Stimulated activated CD8-positive, alpha-beta memory T cell treated with anti-CD3 and anti-CD28 coated beads, Interleukin-4, amount 100 ng/mL, for 4 hours (primary cell): ENCODE measurements around the gene UBASH3B.
A peak's percentile ranks its signal among the peaks of the same experiment; 100 is the strongest.
"Not testable (repeated sequence)": the region's sequence is repeated elsewhere in the genome, so short reads cannot be mapped to it uniquely, and the experiment has no call there.

Experiments
- DNase-seq, 2 donors: peaks; one replicate each; pipeline ENCODE4 v3.0.0-alpha.2; 2020; ENCODE audit warnings: low read depth in 2 of 2, low spot score in 1 of 2

UBASH3B gene

DNA sequence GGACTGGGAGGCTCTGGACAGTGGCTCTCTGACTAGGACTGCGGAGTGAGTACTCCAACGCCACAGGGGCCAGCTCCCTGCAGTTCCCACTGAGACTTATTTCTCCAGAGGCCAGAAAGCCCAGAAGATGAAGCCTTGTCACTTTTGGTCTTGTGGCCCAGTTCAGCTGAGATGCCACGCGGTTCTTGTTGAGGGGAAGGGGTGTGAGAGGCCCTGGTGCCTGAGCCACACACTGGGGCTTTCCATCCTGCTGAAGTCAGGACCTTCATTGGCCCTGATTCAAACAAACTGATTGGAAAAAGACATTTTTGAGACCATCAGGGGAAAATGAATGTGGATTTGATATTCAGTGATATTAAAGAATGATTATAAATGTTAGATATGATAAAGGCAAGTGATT lies 73.6 kb downstream of the UBASH3B start:
- DNase-seq, result no peak

DNA sequence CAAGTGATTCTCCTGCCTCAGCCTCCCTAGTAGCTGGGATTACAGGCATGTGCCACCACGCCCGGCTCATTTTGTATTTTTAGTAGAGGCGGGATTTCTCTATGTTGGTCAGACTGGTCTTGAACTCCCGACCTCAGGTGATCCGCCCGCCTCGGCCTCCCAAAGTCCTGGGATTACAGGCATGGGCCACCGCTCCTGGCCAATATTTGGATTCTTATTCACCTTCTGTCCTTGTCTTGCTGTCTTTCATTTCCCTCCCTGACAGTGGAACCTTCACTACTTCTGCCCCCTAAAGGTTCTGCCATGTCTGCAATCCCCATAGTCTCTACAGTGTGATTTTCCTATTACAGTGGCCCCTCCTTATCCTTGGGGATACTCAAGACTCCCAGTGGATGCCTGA lies 75.2 kb downstream of the UBASH3B start:
- DNase-seq, result not testable (repeated sequence)

DNA sequence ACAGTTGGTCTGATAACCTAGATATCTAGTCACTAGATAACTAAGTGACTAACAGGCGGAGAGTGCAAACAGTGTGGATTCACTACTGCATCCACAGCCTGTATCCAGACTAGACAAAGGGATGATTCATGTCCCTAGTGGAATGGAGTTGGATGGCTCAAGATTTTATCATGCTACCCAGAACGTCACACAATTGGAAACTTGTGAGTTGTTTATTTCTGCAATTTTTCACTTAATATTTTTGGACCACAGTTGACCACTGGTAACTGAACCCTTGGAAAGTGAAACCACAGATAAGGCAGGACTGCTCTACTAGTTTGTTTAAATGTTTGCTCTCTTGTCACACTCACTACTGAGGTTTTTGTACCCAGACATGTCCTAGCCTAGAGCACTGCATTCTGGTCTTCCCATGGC lies 76.0 kb downstream of the UBASH3B start:
- no peak for DNase-seq

DNA sequence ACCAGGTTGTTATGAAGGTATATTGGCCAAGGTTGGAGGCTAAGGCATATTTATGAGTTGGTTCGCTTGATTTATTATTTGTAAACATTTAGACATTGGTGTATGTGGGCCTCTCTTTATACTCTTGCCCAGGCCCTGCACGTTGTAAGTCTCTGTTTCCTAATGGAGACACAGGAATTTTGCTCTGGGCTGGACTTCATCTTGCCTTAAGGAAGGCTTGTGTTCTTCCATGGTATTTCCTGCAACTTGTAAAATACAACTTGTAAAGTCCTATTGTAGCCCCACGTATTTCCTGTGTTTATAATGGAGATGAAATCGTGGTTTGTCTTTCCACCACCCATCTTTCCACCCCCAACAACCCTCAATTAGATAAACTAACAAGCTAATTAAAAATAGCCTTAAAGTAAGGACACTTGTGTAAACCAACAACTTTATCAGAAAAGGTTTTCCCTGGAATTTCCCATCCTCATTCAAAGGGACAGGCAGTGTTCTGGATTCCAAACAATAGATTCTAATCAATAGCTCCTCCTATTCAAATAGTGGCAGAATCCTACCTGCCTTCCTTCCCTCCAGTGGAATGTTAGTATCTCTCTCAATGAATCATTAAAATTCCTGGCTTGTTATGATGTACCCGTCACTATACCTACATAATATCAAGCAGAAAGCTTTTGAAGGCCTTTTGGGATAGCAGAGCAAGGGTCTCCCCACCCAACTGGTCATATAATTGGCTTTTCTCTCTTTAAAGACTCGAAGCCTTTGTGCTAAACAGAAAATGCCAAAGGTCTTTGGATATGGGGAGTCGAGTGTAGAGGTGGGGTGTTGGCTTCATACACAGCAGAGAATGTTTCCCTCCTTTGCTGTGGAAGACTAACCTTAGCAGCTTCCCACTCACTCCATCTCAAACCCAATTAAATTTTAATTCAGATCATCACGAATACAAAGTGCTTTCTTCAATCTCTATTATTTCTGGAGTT lies 77.1 kb downstream of the UBASH3B start:
- DNase-seq, result no peak

DNA sequence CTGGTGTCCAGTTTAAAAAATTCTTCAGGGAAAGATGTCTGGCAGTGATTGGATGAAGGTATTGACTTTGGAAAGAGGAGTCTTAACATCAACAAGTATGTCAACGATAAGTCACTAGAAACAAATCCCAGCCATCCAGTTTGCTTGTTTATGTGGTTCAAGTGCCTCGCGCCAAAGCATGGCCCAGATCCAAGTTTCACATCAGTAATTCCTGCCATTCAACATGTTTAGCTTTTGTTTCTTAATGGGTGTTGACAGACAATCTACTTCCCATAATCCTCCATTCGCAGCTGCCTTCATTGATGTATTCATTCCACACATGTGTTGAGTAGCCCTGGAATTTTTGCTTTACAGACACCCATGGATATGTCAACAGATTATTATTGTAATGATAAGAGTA lies 77.8 kb downstream of the UBASH3B start:
- DNase-seq, result no peak

DNA sequence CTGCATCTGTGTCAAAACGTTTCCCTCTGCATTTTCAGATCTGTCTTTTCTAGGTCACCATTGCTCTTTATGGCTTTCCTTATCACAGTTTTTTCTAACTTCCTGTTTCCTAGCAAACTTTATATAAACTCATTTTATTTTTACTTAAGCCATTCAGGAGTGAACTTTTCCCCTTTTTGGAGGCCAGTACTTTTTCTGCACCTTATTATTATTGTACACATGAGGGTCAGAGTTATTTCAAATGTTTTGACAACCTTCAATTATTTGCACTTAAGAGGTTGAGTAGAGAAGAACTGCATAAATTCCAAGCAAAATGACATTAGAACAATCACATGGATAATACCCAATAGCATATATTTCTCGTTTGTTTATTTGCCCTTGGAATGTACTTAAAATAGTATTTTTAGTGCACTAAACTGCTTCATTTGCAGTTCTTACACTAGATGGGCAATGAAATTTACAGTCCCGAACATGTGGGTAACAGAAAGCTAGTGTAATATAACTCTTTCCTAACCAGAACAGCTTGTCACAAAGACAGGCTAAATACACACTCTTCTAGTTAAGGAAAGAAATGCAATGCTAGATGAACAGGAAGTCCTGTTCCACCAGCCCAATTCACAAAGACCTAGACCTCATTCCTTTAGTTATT lies 79.5 kb downstream of the UBASH3B start:
- DNase-seq, result no peak

DNA sequence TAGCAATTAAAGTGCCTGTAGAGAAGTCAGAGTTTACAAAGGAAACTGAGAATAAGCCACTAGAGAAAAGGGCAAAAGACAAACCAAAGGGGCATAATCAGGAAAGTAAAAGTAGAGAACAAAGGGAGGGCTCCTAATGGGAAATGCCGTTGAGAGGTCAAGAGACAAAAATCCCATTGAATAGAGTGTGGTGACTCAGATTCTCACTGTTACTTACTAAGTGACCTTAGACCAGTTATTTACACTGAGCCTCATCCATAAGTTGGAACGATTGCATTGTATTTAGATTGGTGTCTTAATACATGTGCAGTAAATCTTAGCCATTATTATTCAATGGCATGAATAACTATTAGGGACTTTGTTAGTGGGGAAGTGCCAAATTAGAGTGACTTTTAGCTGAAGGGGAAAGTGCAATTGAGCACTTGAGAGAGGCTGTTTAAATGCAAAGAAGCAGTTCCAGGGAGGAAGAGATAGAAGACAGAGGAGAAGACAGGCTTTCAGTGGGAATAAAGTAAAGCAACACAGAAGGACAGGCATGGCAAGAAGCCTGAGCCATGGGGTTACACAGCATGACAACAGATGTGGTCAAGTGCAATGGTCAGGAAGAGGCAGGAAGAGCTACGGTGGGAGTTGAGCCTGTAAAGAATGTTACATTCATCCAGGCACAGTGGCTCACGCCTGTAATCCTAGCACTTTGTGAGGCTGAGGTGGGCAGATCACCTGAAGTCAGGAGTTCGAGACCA lies 82.6 kb downstream of the UBASH3B start:
- DNase-seq, result no peak

DNA sequence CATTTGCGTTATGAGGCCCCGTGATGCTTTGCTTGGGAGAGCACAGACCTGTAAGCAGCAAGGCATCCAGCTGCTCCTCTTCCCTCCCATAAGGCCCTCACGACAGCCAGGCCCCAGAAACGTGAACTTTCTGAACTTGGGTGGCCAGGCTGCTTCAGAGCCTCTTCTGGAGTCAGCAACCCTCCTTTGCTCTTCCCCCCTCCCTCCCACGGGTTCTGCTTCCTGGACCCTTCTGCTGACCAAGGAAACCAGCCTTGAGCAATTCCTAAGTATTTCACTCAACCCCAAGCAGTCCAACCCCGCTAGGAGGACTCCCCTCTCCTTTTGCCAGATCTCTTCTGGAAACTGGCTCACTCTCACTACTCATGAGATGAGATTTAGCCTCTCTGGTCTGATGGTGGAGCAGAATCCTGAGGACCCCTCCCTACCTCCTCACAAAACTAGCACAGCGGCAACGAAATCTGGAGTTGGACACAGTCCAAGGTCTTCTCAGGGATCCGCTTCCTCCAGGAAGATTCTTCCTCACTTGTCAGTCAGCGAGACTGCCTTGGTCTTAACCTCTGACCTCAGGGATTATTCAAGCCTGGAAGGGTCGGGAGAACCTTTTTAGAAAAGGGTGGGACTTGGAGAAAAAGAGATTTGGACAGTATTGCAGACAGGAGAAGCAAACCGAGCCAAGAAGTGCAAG lies 86.2 kb downstream of the UBASH3B start:
- DNase-seq, result no peak

DNA sequence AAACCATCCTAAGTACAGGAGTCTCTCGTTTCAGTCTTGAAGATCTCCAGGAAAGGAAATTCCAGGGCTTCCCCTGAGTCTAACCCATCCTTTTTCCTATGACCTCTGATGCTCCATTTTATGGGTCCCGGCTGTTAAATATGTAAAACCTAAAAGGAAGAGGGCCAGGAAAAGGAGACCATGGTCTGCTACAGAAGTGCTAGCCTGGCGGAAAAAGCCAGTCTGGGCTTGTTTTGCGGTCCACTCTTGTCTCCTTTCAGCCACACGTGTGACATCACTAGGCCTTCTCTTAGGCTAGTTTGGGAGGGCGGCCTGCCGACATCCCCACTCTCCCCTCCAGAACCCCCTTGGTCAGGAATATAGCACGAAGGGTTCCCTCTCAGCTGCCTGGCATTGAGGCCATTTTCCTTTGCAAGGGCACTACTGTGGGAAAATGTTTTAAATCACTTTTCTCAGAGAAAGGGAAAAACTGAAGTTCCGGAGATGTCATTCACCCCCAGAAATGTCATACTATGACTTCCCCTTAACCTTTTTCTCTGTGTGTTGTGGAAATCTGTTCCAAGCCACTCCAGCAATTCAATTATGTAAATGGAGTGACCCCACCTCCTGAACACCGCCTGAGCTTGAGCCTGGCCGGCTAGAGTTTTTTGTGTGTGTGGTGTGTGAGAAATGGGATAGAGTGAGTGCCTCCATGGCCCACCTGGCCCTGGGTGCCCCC lies 86.9 kb downstream of the UBASH3B start:
- DNase-seq, result no peak

DNA sequence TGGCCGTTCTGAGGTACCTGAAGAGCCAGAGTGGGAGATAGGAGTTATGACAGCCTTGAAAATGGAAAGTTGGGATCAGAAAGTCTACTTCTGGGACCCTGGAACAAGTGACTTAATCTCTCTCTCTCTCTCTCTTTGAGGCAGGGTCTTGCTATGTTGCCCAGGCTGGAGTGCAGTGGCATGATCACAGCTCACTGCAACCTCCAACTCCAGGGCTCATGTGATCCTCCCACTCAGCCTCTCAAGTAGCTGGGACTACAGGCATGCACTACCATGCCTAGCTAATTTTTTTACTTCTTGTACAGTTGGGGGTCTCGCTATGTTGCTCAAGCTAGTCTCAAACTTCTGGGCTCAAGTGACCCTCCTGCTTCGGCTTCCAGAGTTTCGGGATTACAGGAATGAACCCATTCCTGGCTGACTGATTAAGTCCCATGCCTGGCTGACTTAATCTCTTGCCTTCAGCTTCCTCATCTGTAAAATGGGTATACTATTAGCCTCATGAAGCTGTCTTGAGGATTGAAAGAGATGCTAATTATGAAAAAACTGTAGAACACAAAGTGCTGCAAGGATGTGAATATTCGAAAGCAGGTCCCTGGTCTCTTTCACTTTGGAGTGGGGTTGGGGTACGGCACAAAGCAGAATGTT lies 87.7 kb downstream of the UBASH3B start:
- DNase-seq, result no peak

DNA sequence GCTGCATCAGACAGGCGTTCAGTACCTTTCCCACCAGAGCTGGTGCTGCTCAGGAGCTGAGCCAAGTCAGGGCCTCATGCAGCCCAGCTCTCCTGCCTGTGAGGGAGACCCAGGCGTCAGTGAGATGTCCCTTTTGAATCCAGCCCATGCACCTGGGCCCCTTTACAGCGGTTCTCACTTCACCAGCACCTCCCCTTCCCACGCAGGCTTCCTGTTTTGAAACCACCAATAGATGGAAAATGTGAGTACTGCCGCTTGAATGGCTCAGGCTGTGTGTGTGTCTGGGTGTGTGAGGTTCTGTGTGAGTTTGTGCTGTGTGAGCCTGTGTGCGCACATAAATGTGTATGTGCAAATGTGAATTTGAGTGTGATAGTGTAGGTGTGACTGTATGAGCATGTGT lies 88.4 kb downstream of the UBASH3B start:
- DNase-seq, result peak; percentile 65 to 73

DNA sequence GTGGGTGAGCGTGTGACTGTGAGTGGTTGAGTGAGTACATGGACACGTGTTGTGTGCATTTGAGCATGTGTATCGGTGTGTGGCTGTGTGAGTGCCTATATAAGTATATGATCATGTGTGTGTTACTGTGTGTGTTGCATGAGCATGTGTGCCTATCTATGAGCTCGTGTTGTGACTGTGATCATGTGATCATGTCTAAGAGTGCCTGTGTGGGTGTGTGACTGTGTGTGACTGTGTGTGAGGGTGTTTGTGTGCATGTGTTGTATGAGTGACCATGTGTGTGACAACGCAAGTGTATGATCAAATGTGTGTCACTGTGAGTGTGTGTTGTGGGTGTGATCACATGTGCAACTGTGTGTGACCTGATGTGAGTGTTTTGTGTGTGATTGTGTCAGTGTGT lies 88.8 kb downstream of the UBASH3B start:
- DNase-seq, result no peak

DNA sequence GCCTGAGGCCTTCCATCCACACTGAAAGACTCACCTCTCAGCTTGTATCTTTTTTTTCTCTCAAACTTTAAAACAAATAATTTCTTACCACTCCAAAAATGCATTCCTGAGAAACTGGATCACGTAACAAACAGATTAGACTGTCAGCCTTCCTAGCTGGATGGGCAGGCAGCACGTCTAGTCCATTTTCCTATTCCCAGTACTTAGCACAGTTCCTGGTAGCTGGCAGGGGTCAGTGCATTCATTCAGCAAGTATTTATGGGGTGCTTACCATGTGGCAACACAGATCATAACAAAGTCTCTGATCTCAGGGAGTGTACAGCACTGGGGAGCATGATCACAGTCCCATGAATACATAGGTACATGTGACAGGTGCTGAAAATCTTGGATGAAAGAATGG lies 89.6 kb downstream of the UBASH3B start:
- no peak for DNase-seq

DNA sequence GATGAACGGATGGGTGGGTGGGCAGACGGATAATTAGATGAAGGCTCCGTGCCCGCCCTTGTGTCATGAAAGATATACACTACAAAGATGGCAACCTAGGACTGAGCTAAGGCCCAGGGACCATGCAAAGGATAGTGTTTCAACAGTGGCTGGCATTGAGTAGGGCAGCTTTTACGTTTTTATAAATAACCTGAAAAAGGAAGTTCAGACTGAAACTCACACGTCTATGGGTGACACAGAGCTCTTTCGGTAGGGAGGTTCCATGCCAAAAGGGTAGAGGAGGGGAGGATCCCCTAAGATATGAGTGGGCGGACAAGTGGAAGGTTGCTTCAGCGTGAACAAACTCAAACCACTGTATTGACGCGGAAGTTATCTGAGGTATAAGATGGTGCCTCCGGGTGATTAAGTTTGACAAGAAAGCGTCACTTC lies 90.5 kb downstream of the UBASH3B start:
- DNase-seq, result peak in 1 of 2 donors; percentile 32

DNA sequence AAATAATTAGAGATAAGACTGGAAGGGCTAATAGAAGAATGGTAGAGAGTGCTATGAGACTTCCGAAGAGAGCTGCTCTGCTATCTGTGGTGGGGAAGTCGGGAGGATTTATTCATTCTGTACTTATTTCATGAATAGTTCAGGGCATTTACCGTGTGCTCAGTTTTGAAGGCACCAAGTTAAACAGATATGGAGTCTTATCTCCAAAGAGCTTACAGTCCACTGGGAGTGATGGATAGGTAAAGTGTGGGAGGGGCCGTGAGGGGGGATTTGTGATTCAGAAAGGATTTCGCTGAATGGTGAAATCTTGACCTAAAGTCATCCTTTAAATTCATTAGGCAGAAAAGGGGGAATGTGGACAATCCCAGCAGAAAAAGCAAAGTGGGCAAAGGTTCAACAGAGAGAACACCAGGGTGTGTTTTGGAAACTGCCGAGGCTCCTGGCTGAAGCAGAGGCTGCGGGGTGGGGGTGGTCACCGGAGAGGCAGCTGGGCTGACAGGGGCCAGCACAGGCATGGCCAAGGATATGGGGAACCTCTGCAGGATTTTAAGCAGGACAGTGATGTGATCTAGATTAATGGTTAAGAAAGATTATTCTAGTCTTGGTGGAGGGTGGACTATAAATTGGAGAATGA lies 91.2 kb downstream of the UBASH3B start:
- DNase-seq, result no peak

DNA sequence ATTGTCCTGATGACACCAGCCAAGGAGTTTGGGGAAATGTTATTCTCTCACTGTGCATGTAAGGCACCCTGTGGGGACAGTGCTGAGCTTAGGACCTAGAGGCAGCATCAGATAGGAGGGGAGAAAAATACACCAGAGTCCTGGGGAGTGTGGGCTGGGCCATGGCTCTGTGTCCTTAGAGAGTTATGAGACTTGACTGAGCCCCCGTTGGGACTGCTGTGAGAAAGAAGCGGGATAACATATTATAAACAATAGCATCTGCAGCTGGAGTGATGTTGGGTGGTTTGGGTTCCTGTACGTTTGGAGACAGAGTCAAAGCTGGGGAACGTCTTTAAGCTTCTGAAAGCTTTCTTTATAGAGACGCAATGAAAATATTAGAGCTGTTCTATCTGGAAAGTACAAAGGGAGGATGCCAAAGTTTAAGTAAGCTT lies 91.8 kb downstream of the UBASH3B start:
- DNase-seq, result no peak

DNA sequence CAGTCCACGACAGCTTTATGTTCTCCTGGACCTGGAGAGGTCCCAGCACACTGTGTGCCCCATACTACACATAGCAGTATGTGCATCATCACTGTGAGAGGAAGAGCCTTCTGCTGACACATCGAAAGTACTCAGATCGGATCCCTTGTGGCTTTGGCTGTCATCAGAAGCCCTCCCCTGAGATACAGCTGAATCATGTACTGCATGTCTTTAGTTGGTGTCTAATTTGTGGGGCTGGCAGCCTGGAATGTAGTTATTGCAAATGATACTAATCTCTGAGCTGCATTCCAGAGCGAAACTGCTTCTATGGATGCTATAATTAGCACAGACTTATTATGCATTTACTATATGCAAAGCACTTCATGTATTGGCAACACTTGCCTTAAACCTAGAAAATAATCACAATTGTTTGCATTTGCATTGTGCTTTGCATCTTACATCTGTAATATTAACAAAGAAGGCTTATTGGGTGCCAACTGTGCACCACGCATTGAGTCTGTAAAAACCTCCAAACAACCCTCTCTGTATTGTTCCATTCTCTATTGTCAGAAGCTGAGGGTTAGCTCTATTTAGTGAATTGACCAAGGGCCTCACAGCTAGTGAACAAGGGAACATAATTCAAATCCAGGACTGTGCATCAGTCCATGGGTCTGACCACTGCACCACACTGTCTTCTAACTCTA lies 93.6 kb downstream of the UBASH3B start:
- peak; percentile 16 to 36 for DNase-seq

DNA sequence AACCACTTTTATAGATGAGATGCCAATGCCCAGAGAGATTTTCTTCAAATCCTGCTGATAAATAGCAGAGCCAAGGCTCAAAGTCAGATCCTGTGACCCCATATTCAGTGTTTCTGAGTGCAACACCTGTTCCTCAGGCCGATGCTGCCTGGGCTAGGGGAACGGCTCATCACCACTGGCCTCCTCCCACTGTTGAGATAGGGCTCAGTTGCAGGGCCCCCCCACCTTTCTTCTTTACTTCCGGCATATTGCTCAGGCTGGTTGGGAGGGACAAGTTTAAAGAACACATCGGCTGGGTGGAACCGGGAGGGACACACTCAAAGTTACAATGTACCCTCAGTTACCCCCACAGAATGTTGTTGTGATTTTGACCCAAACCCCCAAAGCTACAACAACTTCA lies 94.5 kb downstream of the UBASH3B start:
- DNase-seq, result no peak
